Stomach (tissue), 9 donors: Measurements from ENCODE around the gene HSD11B1L. TPM values are rescaled to one million over a fixed set of nuclear protein-coding genes. Genes with fewer than 3 reads are reported as not detected.

Experiments used
- DNase-seq, 2 donors: peaks; one replicate each; pipeline versions ENCODE4 v3.0.0 to v3.0.0-alpha.2; 2013 to 2019
- H3K27ac ChIP-seq, 5 donors: fragments of 200-600 bp in 4 of 5; sonication (generic) in 4 of 5; one replicate each; pipeline ENCODE4 v1.5.1; 2013 to 2019; ENCODE audit warnings: mild to moderate bottlenecking in 1 of 5, moderate library complexity in 1 of 5
- H3K27me3 ChIP-seq, 3 donors: fragments of 200-600 bp; sonication (generic); one replicate each; pipeline ENCODE4 v1.5.1; 2017 to 2019; ENCODE audit warnings: mixed run types in 1 of 3
- H3K36me3 ChIP-seq, 4 donors: fragments of 200-600 bp; sonication (generic); 1 replicate in 3 of 4; 2 replicates in 1 of 4; pipeline ENCODE4 v1.5.1; 2016 to 2019
- H3K4me1 ChIP-seq, 4 donors: fragments of 200-600 bp; sonication (generic); one replicate each; pipeline ENCODE4 v1.5.1; 2016 to 2019
- H3K4me3 ChIP-seq, 4 donors: fragments of 200-600 bp; sonication (generic) in 3 of 4; one replicate each; pipeline ENCODE4 v1.5.1; 2016 to 2019; ENCODE audit warnings: mild to moderate bottlenecking in 1 of 4
- H3K9me3 ChIP-seq, 4 donors: fragments of 200-600 bp; sonication (generic); one replicate each; pipeline ENCODE4 v1.5.1; 2016 to 2019
- CTCF ChIP-seq, 7 experiments: fragments of 450-650 bp in 4 of 7; fragments of 200-600 bp in 3 of 7; sonication (generic) in 3 of 7; IDR thresholded peaks; one replicate each; pipeline ENCODE4 v1.5.1; 2016 to 2019; ENCODE audit warnings: antibody characterized with exemption in 7 of 7, control low read depth in 2 of 7, mild to moderate bottlenecking in 1 of 7
- EP300 ChIP-seq: sonication (generic); formaldehyde crosslinking; IDR thresholded peaks from one replicate; pipeline ENCODE4 v1.6.1; 2017; ENCODE audit warnings: antibody characterized with exemption
- POLR2A ChIP-seq, 4 donors: fragments of 450-650 bp; IDR thresholded peaks; one replicate each; pipeline ENCODE4 v1.6.1; 2016; ENCODE audit warnings: antibody characterized with exemption in 4 of 4, control low read depth in 2 of 4, mild to moderate bottlenecking in 1 of 4, moderate library complexity in 1 of 4
- POLR2AphosphoS5 ChIP-seq, 3 donors: sonication (generic); formaldehyde crosslinking; IDR thresholded peaks; one replicate each; pipeline ENCODE4 v1.6.1; 2016; ENCODE audit warnings: antibody characterized with exemption in 3 of 3
- WGBS, 5 donors: extraction: QIAGEN DNeasy Blood & Tissue Kit in 3 of 5; methylation state at CpG; one replicate each; pipeline versions ENCODE4 v1.1.5 to v1.1.7; 2013 to 2018; 5-methylcytosine and 5-hydroxymethylcytosine counted together
- intact Hi-C: fragments of 100-400 bp; cut with DNase I; formaldehyde crosslinking; loops from one replicate; pipeline ENCODE4 v1.15.1; 2023; ENCODE audit warnings: low total_unique reads
- polyA plus RNA-seq, 3 donors: library from polyadenylated mRNA; stranded (reverse); fragments of 200-250 nt; gene quantifications; one replicate each; pipeline ENCODE4 v1.2.3, GENCODE V29; 2013
- total RNA-seq, 5 donors: library from RNA; depleted of rRNA; stranded (reverse); fragments of >200 nt; gene quantifications; one replicate each; pipeline versions ENCODE4 v1.1.0 to v1.2.3, GENCODE V29; 2014 to 2016
- donor health status: healthy with polysubstance abuse.
- donor health status: Bipolar disorder and iron deficiency.
- donor health status: healthy.

Gene HSD11B1L
- total and polyA plus RNA-seq, 8 donors, result 0.89 to 26.8 (median 5.4) TPM

- Histone ChIP-seq H3K4me1 (no peaks in the 10 kb centered on the region), H3K27ac (no peak overlapping the region), H3K36me3 (peaks cover 92 to 93% (median 93%) of the 10 kb centered on the region in 4 donors), H3K9me3 (no peaks in the 10 kb centered on the region), H3K4me3 (no peak overlapping the region), H3K27me3 (no peaks in the 10 kb centered on the region)
- TF ChIP-seq CTCF (IDR thresholded peaks at IDR 0.05), result no peak
- no peak for TF ChIP-seq EP300
- TF ChIP-seq POLR2AphosphoS5 (IDR thresholded peaks at IDR 0.05), result no peak
- TF ChIP-seq POLR2A (IDR thresholded peaks at IDR 0.05), result no peak
- no peak for DNase-seq
- WGBS, 5 donors, result 69 to 100% (median 97%) methylated on average over 3 to 5 of the region's 5 CpGs
- intact Hi-C loops, result no loop called here
Observed at GRCh38 chr19:5651361-5651760, 29.5 kb upstream of the HSD11B1L start.

- H3K4me1 ChIP-seq, result no peaks in the 10 kb centered on the region
- H3K36me3 ChIP-seq, result peaks cover 90 to 93% (median 93%) of the 10 kb centered on the region in 4 donors
- intact Hi-C loops, result no loop called here
- TF ChIP-seq POLR2A (IDR thresholded peaks at IDR 0.05) (no peak), EP300 (no peak), CTCF (IDR thresholded peaks at IDR 0.05) (no peak), POLR2AphosphoS5 (IDR thresholded peaks at IDR 0.05) (no peak)
- 89 to 95% (median 93%) methylated on average over 9 to 10 of the region's 10 CpGs for WGBS, 5 donors
- no peaks in the 10 kb centered on the region for H3K27me3 ChIP-seq
- no peak overlapping the region for H3K4me3 ChIP-seq
- no peak for DNase-seq
- H3K9me3 ChIP-seq, result no peaks in the 10 kb centered on the region
- no peak overlapping the region for H3K27ac ChIP-seq
Observed at GRCh38 chr19:5652261-5652660, 28.6 kb upstream of the HSD11B1L start.

GRCh38 chr19:5654931-5655330 lies 25.9 kb upstream of the HSD11B1L start:
- Histone ChIP-seq H3K9me3 (no peaks in the 10 kb centered on the region), H3K36me3 (peaks cover 98 to 100% (median 100%) of the 10 kb centered on the region in 4 donors), H3K4me1 (no peaks in the 10 kb centered on the region), H3K4me3 (no peak overlapping the region), H3K27ac (no peak overlapping the region), H3K27me3 (no peaks in the 10 kb centered on the region)
- WGBS, 5 donors, result 86 to 92% (median 89%) methylated on average over 5 of the region's 5 CpGs
- no peak for DNase-seq
- TF ChIP-seq POLR2A (IDR thresholded peaks at IDR 0.05), result no peak
- no peak for TF ChIP-seq POLR2AphosphoS5 (IDR thresholded peaks at IDR 0.05)
- no peak for TF ChIP-seq CTCF (IDR thresholded peaks at IDR 0.05)
- no peak for TF ChIP-seq EP300
- intact Hi-C loops, result no loop called here

- Histone ChIP-seq H3K4me3 (no peak overlapping the region), H3K36me3 (peaks cover 96 to 100% (median 100%) of the 10 kb centered on the region in 4 donors), H3K4me1 (no peaks in the 10 kb centered on the region), H3K9me3 (no peaks in the 10 kb centered on the region), H3K27me3 (no peaks in the 10 kb centered on the region), H3K27ac (no peak overlapping the region)
- TF ChIP-seq POLR2A (IDR thresholded peaks at IDR 0.05) (no peak), POLR2AphosphoS5 (IDR thresholded peaks at IDR 0.05) (no peak), EP300 (no peak), CTCF (IDR thresholded peaks at IDR 0.05) (no peak)
- no peak for DNase-seq
- WGBS, 5 donors, result 74 to 85% (median 78%) methylated on average over 5 of the region's 5 CpGs
- intact Hi-C loops, result no loop called here
Observed at GRCh38 chr19:5655412-5655811, 25.4 kb upstream of the HSD11B1L start.
